Measurements from ENCODE around the gene EDN2. TPM values are rescaled to one million over a fixed set of nuclear protein-coding genes. Genes with fewer than 3 reads are reported as not detected.

The EDN2 gene
- total and polyA plus RNA-seq, 2 experiments from 2014 or later, result 0.40 to 2.3 TPM

DNA sequence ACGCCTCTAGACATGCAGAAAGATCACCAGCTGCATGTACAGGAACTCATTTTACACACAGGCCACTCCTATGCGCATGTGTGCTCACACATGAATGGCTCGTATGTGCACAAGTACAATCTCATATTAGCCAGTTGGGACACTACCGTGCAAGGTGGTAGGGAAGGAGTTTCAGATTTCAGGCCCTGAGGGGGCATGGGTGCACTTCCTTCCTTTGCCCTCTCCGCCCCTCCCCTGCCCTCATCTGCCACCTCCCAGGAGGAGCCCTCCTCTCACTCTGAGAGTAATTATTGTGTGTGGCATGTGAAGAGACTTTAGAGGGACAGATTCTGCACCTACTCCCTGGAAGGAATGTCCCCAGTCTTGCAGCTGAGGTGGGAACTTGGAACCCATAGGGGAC is 14.8 kb downstream of the EDN2 start:
- WGBS (ENCODE audit: low lambda C conversion rate, missing lambda C conversion rate), result 84% methylated on average over 5 of the region's 5 CpGs
- Histone ChIP-seq H3K4me1 (ENCODE audit: insufficient read depth) (peaks cover 25% of the 10 kb centered on the region), H3K27me3 (no peaks in the 10 kb centered on the region), H3K9me2 (replicated peaks; ENCODE audit: insufficient read depth) (no peaks in the 10 kb centered on the region), H3K4me2 (no peak overlapping the region), H3K27ac (no peak overlapping the region), H2AFZ (no peak overlapping the region), H3K36me3 (replicated peaks; ENCODE audit: insufficient read depth, low read depth) (no peaks in the 10 kb centered on the region), H3K9me3 (ENCODE audit: low read depth) (no peaks in the 10 kb centered on the region), H3K79me2 (no peaks in the 10 kb centered on the region), H3K4me3 (no peak overlapping the region), H4K20me1 (ENCODE audit: insufficient read depth, poor library complexity, severe bottlenecking) (no peaks in the 10 kb centered on the region)
- TF ChIP-seq EZH2 (IDR thresholded peaks at IDR 0.05; ENCODE audit: borderline replicate concordance), result no peak
- TF ChIP-seq, protein P1, sequence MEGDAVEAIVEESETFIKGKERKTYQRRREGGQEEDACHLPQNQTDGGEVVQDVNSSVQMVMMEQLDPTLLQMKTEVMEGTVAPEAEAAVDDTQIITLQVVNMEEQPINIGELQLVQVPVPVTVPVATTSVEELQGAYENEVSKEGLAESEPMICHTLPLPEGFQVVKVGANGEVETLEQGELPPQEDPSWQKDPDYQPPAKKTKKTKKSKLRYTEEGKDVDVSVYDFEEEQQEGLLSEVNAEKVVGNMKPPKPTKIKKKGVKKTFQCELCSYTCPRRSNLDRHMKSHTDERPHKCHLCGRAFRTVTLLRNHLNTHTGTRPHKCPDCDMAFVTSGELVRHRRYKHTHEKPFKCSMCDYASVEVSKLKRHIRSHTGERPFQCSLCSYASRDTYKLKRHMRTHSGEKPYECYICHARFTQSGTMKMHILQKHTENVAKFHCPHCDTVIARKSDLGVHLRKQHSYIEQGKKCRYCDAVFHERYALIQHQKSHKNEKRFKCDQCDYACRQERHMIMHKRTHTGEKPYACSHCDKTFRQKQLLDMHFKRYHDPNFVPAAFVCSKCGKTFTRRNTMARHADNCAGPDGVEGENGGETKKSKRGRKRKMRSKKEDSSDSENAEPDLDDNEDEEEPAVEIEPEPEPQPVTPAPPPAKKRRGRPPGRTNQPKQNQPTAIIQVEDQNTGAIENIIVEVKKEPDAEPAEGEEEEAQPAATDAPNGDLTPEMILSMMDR (IDR thresholded peaks at IDR 0.05; ENCODE audit: poor library complexity), result no peak
- TF ChIP-seq EZH2phosphoT487 (IDR thresholded peaks at IDR 0.05; ENCODE audit: low read depth, severe bottlenecking, unreplicated experiment), result no peak
- DNase-seq (ENCODE audit: low spot score), result no peak

DNA sequence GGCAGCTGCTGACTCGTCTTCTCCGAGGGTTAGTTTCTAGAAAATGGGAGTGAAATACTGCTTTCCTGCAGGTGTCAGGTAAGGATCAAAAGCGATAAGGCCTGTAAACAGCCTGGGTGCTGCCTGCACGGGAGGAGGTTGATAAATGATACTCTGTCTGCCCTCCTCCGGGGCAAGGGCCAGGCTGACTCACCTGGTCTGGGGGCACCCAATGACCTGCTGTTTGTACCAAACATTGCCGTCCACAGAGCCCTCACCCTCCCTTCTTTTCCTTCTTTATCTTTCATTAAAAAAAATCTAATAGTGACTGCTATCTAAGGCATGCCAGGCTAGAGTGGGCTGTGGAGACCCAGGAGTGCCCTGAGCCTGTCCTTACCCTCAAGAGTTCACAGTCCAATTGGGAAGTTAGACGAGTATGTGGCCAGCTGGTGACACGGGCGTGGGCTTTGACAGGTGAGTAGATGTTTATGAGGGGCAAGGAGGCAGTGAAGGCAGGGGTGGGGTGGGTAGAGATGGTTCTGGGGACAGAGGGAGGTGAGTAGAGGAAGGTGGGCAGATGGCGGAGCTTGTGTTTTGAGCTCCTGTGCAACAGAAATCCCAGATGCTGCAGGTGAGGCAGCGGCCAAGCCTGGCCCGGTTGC is 16.2 kb downstream of the EDN2 start:
- H3K27ac ChIP-seq, result peak overlapping the region; percentile 26
- no peaks in the 10 kb centered on the region for H3K36me3 ChIP-seq (replicated peaks; ENCODE audit: insufficient read depth, low read depth)
- H3K4me1 ChIP-seq (ENCODE audit: insufficient read depth), result peaks cover 16% of the 10 kb centered on the region
- H3K9me2 ChIP-seq (replicated peaks; ENCODE audit: insufficient read depth), result no peaks in the 10 kb centered on the region
- H2AFZ ChIP-seq, result no peak overlapping the region
- peak overlapping the region; percentile 10 for H3K4me2 ChIP-seq
- no peak overlapping the region for H3K4me3 ChIP-seq
- WGBS (ENCODE audit: low lambda C conversion rate, missing lambda C conversion rate), result 65% methylated on average over 10 of the region's 12 CpGs
- peak; percentile 53 for DNase-seq (ENCODE audit: low spot score)
- TF ChIP-seq, protein P1 (IDR thresholded peaks at IDR 0.05; ENCODE audit: poor library complexity), result no peak
- TF ChIP-seq EZH2 (IDR thresholded peaks at IDR 0.05; ENCODE audit: borderline replicate concordance) (no peak), EZH2phosphoT487 (IDR thresholded peaks at IDR 0.05; ENCODE audit: low read depth, severe bottlenecking, unreplicated experiment) (no peak)
- no peaks in the 10 kb centered on the region for H3K27me3 ChIP-seq
- no peaks in the 10 kb centered on the region for H3K79me2 ChIP-seq
- H3K9me3 ChIP-seq (ENCODE audit: low read depth), result no peaks in the 10 kb centered on the region
- H4K20me1 ChIP-seq (ENCODE audit: insufficient read depth, poor library complexity, severe bottlenecking), result no peaks in the 10 kb centered on the region

DNA sequence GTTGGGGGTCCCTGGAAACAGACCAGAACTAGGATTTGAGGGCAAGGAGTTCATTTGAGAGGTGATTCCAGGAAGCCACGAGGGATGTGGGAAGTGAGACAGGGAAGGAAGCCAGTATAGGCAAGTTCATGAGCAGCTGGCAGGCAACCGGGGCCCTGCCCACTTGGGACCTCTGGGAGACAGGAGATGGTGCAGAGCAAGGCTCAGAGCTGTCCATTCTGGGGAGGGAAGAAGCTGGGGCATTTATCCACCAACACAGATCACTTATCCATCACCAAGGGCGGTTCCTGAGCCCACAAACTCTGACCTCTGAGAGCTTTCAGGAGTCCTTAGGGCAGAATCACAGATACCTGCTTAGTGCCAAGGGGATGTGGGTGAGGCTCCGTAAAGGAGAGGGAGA is 16.8 kb downstream of the EDN2 start:
- Histone ChIP-seq H3K9me3 (ENCODE audit: low read depth) (no peaks in the 10 kb centered on the region), H3K27me3 (no peaks in the 10 kb centered on the region), H3K36me3 (replicated peaks; ENCODE audit: insufficient read depth, low read depth) (no peaks in the 10 kb centered on the region), H3K4me2 (no peak overlapping the region), H3K79me2 (no peaks in the 10 kb centered on the region), H2AFZ (no peak overlapping the region), H3K27ac (peak overlapping the region; percentile 26), H4K20me1 (ENCODE audit: insufficient read depth, poor library complexity, severe bottlenecking) (no peaks in the 10 kb centered on the region), H3K4me3 (no peak overlapping the region), H3K4me1 (ENCODE audit: insufficient read depth) (peaks cover 17% of the 10 kb centered on the region), H3K9me2 (replicated peaks; ENCODE audit: insufficient read depth) (no peaks in the 10 kb centered on the region)
- TF ChIP-seq, protein P1 (IDR thresholded peaks at IDR 0.05; ENCODE audit: poor library complexity), result no peak
- TF ChIP-seq EZH2phosphoT487 (IDR thresholded peaks at IDR 0.05; ENCODE audit: low read depth, severe bottlenecking, unreplicated experiment) (no peak), EZH2 (IDR thresholded peaks at IDR 0.05; ENCODE audit: borderline replicate concordance) (no peak)
- DNase-seq (ENCODE audit: low spot score), result no peak
- WGBS (ENCODE audit: low lambda C conversion rate, missing lambda C conversion rate), result 68% methylated on average over 4 of the region's 4 CpGs
